H1 (cell line): Measurements from ENCODE around the gene ANO6. TPM values are rescaled to one million over a fixed set of nuclear protein-coding genes. Genes with fewer than 3 reads are reported as not detected.

ENCODE experiments used
- CHD7 ChIP-seq: fragments of 300-600 bp; sonication (generic); IDR thresholded peaks from 2 replicates; pipeline ENCODE4 v1.7.1; 2012; ENCODE audit warnings: low read length, moderate library complexity, mild to moderate bottlenecking, inconsistent platforms; ENCODE audit not compliant: insufficient replicate concordance
- CTBP2 ChIP-seq: IDR thresholded peaks from 2 replicates; pipeline ENCODE4 v1.7.0; 2011; ENCODE audit warnings: borderline replicate concordance, mild to moderate bottlenecking, moderate library complexity, mixed read lengths, low read length; ENCODE audit not compliant: insufficient read depth, insufficient read length
- EGR1 ChIP-seq: IDR thresholded peaks from 2 replicates; pipeline ENCODE4 v1.6.1; 2011; ENCODE audit warnings: low read depth, low read length, borderline replicate concordance
- FOSL1 ChIP-seq: IDR thresholded peaks from 2 replicates; pipeline ENCODE4 v1.6.1; 2011; ENCODE audit warnings: mild to moderate bottlenecking, low read depth, low read length, moderate library complexity; ENCODE audit not compliant: insufficient read depth
- KDM4A ChIP-seq: IDR thresholded peaks from one replicate; pipeline ENCODE4 v1.7.1; 2012; ENCODE audit warnings: low read depth, mild to moderate bottlenecking, moderate library complexity, low read length, inconsistent platforms; ENCODE audit not compliant: severe bottlenecking
- POLR2A ChIP-seq, 2 experiments: IDR thresholded peaks; 1 replicate in 1 of 2; 2 replicates in 1 of 2; pipeline ENCODE4 v1.6.1; 2011; ENCODE audit warnings: low read depth in 2 of 2, low read length in 2 of 2, mild to moderate bottlenecking in 2 of 2; ENCODE audit errors: control extremely low read depth in 1 of 2
- RAD21 ChIP-seq, 2 experiments: IDR thresholded peaks in 1 of 2; conservative IDR thresholded peaks in 1 of 2; 2 replicates each; pipeline ENCODE4 v1.6.1; 2011; ENCODE audit warnings: low read depth in 2 of 2, low read length in 2 of 2, improper control_type of control experiment in 1 of 2, inconsistent platforms in 1 of 2, mild to moderate bottlenecking in 1 of 2, moderate library complexity in 1 of 2
- RBBP5 ChIP-seq: IDR thresholded peaks from 2 replicates; pipeline ENCODE4 v1.7.1; 2012; ENCODE audit warnings: low read depth, mild to moderate bottlenecking, inconsistent platforms, low read length, moderate library complexity, borderline replicate concordance
- SP2 ChIP-seq: IDR thresholded peaks from 2 replicates; pipeline ENCODE4 v1.6.1; 2012; ENCODE audit warnings: mild to moderate bottlenecking, low read length, inconsistent platforms
- TAF1 ChIP-seq: IDR thresholded peaks from 2 replicates; pipeline ENCODE4 v1.6.1; 2011; ENCODE audit warnings: mild to moderate bottlenecking, low read depth, low read length
- TAF7 ChIP-seq: optimal IDR thresholded peaks from 2 replicates; pipeline ENCODE3; 2011; ENCODE audit warnings: low read depth, mild to moderate bottlenecking, inconsistent platforms, low read length, moderate library complexity, borderline replicate concordance
- polyA plus RNA-seq, 7 experiments: library from polyadenylated mRNA; depleted of rRNA in 3 of 7; stranded (reverse) in 5 of 7; unstranded in 2 of 7; fragments of >200 nt in 5 of 7; fragments of 200-250 nt in 2 of 7; gene quantifications; 1 replicate in 5 of 7; 2 replicates in 1 of 7; 4 replicates in 1 of 7; pipeline versions ENCODE4 v1.2.1 to v1.2.3, GENCODE V29; 2011 to 2013; ENCODE audit warnings: missing spikeins in 2 of 7, mixed read lengths in 2 of 7
- total RNA-seq: library from RNA; stranded (reverse); fragmentation: NEBNext Ultra II Directional; extraction: Animal tissue kit (Norgen Biotek cat#: 25700); gene quantifications from 2 replicates; pipeline ENCODE4 v1.2.1, GENCODE V29; 2021

Gene ANO6
- total and polyA plus RNA-seq, 2 of the 8 experiments (the other 6 are each of a cell fraction or from before 2014, with no cell fraction given) = 15.1 to 39.7 TPM

- no peak for TF ChIP-seq CHD7
- TF ChIP-seq TAF7 = no peak
- TF ChIP-seq EGR1 = no peak
- TF ChIP-seq CTBP2 = no peak
- TF ChIP-seq RAD21 (IDR thresholded peaks at IDR 0.05 in 1 of 2, conservative IDR thresholded peaks at IDR 0.05 in 1 of 2; ENCODE audit: low read depth in 2 of 2, low read length in 2 of 2) = no peak
- no peak for TF ChIP-seq SP2
- no peak for TF ChIP-seq POLR2A (IDR thresholded peaks at IDR 0.05; ENCODE audit: control extremely low read depth in 1 of 2, low read depth in 2 of 2, low read length in 2 of 2)
- TF ChIP-seq FOSL1 = no peak
- no peak for TF ChIP-seq KDM4A
- no peak for TF ChIP-seq RBBP5
- TF ChIP-seq TAF1 = no peak
Observed at GRCh38 chr12:45242180-45242579, 26.3 kb downstream of the ANO6 start (continued).
